GM21529 (cell line): ENCODE results near the gene MAT1A.
"Not testable (repeated sequence)": the region's sequence is repeated elsewhere in the genome, so short reads cannot be mapped to it uniquely, and the experiment has no call there.

ENCODE experiments used
- ATAC-seq: cut with Tn5 transposase; IDR thresholded peaks from one replicate; pipeline ENCODE4 v1.9.1; 2021; ENCODE audit not compliant: unreplicated experiment

MAT1A gene

GRCh38 chr10:80234331-80235235, 54.9 kb downstream of the MAT1A start:
- peak; percentile 100 for ATAC-seq

DNA sequence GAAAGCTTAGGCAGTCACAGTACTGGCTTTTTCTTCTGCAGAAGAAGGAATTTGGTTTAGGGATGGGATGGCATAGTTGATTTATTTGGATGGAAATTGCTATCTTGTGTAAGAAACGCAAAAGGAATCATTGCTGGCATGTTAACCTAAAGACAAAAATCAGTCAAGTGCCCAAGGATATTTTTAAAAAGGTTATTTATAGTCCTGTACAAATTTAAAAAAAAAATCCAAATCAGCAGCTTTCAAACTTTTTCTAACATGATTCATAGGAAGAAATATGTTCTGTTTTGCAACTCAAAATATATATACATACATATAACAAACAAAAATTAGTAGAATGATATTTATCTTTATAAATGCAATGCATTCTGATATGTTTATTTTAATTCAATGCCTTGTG, 55.6 kb downstream of the MAT1A start:
- ATAC-seq, result not testable (repeated sequence)

DNA sequence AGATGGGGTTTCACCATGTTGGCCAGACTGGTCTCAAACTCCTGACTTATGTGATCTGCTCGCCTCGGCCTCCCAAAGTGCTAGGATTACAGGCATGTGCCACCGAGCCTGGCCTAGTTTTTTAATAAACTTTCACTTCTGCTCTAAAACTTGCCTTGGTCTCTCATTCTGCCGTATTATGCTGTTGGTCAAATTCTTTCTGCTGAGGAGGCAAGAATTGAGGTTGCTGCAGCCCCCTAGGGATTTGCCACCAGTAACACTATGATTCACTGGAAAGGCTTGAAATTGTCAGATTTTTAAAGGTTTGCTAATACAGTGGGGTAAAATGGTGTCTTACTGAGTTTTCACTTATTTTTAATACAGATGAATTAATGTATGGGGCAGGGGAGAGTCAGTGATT, 62.7 kb downstream of the MAT1A start:
- peak; percentile 78 for ATAC-seq

GRCh38 chr10:80223031-80223419, 66.4 kb downstream of the MAT1A start:
- ATAC-seq, result not testable (repeated sequence)
